ENCODE results near the gene NR1I3.

NR1I3 gene

DNA sequence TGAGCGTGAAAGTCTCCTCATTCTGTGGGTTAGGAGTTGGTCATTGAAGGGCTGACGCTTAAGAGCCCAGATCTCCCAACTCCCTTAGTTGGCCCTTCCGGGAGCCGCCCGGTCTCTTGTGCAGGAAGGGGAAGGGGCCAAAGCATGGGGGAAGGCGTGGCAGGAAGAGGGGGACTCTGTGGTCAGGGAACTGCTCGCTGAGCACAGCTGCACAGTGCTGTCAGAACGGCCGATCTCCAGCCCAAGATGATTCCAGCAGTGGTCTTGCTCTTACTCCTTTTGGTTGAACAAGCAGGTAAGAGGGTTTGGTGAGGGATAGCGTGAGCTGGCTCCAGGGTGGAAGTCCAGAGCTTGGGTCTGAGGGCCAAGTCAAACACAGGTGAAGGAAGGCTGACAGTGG is 22.9 kb downstream of the NR1I3 start, which contains the start of gene FCER1G:
TSS of gene FCER1G (plus strand) at position 220 of the 400 bp plus-strand sequence. CDS start at position 247, 27 bp downstream.
- no peaks in the 10 kb centered on the region for H3K27me3 Mint-ChIP-seq
- ATAC-seq (no peak), DNase-seq (no peak)
- H3K4me1 Mint-ChIP-seq: peaks cover 50% of the 10 kb centered on the region
- no peaks in the 10 kb centered on the region for H3K9me3 Mint-ChIP-seq
- H3K27ac Mint-ChIP-seq: peak within 1 kb of the TSS; percentile 42 to 89
- peak within 1 kb of the TSS; percentile 53 to 64 for H3K4me3 Mint-ChIP-seq

DNA sequence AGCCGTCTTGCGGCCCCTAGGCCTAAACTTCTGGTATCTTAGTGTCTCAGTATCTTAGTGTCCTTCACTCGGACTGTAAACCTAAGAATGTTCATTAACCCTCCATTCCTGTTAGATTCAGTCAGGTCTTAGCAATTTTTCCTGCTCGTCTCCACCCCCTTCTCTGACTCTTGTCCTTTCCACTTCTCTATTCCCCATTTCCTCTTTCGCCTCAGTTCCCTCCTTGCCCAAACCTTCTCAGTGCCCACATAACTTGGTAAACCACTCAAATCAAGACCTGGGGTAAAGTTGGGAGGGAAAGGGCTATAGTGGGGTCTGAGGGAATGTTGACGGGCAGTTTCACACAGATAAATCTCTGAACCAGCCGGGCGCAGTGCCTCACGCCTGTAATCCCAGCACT is 23.6 kb downstream of the NR1I3 start:
- H3K9me3 Mint-ChIP-seq: no peaks in the 10 kb centered on the region
- no peak for DNase-seq
- no peak overlapping the region for H3K27ac Mint-ChIP-seq

DNA sequence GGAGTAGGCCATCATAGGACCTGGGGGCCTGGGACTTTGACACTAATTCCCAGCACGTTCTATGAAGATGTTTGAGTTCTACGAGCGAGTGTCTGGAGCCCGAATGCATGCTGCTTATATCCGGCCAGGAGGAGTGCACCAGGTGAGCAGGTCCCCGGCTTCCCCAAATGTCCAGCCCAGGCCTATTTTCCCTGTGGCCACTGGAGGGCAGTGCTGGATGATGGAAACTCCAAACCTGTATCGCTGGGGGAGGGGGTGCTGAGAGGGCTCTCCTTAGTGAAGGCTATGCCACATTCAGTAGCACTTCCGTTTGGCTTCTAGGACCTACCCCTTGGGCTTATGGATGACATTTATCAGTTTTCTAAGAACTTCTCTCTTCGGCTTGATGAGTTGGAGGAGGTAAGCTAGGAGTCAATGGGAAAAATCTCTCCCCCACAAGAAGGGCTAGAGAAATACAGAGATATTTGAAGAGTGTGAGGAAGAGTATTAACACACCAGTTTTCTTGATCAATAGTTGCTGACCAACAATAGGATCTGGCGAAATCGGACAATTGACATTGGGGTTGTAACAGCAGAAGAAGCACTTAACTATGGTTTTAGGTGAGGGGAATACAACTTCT is 28.1 kb downstream of the NR1I3 start:
- peak overlapping the region; percentile 83 to 94 for H3K27ac Mint-ChIP-seq
- H3K9me3 Mint-ChIP-seq: no peaks in the 10 kb centered on the region
- no peaks in the 10 kb centered on the region for H3K27me3 Mint-ChIP-seq
- DNase-seq: peak; percentile 70 to 78
- ATAC-seq: peak; percentile 94
- H3K4me1 Mint-ChIP-seq: peaks cover 34% of the 10 kb centered on the region
- peak overlapping the region in 1 of 2 donors; percentile 30 for H3K4me3 Mint-ChIP-seq

More for the DNA sequence above, 23.6 kb downstream of the NR1I3 start:
- no peaks in the 10 kb centered on the region for H3K27me3 Mint-ChIP-seq
- ATAC-seq: no peak
- no peak overlapping the region for H3K4me3 Mint-ChIP-seq
- H3K4me1 Mint-ChIP-seq: peaks cover 50% of the 10 kb centered on the region

DNA sequence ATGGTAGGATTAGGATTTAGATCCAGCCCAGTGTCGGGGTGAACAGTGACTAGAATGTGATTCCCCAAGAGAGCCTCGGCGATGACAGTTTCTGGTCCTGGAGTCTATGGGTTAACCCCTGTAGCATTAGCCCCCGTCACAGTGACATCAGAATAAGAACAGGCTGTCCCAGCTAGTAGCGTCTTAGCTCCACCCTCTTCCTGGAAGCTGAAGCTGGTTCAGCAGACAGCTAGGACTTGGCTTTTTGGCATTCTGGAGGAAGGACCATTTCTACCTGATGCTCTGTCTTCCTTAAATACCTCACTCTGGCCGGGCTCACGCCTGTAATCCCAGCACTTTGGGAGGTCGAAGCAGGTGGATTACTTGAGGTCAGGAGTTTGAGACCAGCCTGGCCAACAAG is 30.8 kb downstream of the NR1I3 start:
- no peak for DNase-seq
- Mint-ChIP-seq H3K27me3 (no peaks in the 10 kb centered on the region), H3K4me3 (no peak overlapping the region), H3K27ac (peak overlapping the region in 1 of 2 donors; percentile 52), H3K9me3 (no peaks in the 10 kb centered on the region), H3K4me1 (peaks cover 50% of the 10 kb centered on the region)
- ATAC-seq: peak; percentile 52

DNA sequence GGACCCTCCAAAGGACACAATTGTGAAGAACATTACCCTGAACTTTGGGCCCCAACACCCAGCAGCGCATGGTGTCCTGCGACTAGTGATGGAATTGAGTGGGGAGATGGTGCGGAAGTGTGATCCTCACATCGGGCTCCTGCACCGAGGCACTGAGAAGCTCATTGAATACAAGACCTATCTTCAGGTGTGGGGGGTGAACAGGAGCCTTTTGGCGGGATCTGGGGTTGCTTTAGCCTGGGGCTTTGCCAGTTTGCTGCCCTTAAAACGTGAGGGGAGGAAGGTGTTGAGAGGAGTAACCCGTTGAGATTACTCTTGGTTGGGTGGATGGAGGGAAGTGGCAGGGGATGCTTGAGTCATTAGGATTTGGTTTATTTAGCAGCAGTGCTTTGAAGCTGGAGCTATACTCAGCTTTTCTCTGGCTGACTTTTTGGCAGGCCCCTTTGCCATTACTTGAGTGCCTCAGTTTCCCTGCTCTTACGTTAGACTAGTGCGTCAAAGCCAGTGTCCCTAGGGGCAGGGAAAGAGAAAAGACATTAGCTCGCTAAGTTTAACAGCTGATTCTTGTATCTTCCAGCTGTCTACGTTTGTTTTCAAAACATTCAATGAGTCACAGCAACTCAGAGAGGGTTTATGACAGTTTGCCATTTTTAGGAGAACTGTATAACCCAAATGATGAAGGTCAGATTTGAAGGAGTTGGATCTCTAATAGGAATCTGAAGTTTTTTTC is 31.4 kb downstream of the NR1I3 start:
- Mint-ChIP-seq H3K27me3 (no peaks in the 10 kb centered on the region), H3K27ac (peak overlapping the region in 1 of 2 donors; percentile 48), H3K4me3 (no peak overlapping the region), H3K9me3 (no peaks in the 10 kb centered on the region), H3K4me1 (peaks cover 54% of the 10 kb centered on the region)
- ATAC-seq: no peak
- no peak for DNase-seq

DNA sequence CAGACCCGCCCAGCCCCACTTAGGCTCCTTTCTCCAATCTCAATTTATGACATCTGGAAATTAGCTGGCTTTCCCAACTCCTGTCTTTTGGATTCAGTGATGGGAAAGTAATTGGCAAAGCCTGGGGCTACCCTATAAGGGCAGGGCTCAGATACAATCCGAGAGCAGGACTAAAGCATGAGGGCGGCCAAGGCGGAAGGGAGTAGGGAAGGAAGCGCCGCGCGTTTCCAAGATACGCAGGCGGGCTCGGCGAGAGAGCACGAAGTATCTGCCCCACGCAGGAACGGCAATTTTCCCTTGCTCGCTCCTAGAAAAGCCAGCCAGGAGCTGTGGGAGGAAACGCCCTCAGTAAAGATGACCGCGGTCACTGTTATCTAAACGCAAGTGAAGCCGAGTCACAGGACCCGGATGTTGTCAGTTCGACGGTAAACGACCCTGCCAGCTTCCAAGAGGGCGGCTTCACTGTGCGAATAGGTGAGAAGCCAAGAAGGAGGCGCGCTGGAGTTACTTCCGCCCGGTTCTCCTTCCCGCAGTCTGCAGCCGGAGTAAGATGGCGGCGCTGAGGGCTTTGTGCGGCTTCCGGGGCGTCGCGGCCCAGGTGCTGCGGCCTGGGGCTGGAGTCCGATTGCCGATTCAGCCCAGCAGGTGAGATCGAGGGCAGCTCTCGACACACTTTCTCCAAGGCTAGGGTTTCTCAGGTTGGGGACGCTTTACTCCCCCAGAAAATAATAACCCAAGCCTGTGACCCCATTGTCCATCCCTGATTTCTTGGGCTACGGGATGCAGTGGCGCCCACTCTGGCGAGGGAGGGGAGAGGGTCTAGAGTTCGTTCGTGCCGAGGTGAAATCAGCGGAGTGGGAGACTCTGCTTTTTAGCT is 35.9 kb downstream of the NR1I3 start, which contains the start of gene NDUFS2:
TSS of gene NDUFS2 (plus strand) at position 532 of the 877 bp plus-strand sequence. CDS start at position 551, 19 bp downstream.
- Mint-ChIP-seq H3K27me3 (no peaks in the 10 kb centered on the region), H3K27ac (peak within 1 kb of the TSS; percentile 97 to 98), H3K9me3 (no peaks in the 10 kb centered on the region), H3K4me1 (peaks cover 87% of the 10 kb centered on the region), H3K4me3 (peak within 1 kb of the TSS; percentile 90 to 91)
- ATAC-seq (peak; percentile 97), DNase-seq (peak; percentile 89 to 95)

DNA sequence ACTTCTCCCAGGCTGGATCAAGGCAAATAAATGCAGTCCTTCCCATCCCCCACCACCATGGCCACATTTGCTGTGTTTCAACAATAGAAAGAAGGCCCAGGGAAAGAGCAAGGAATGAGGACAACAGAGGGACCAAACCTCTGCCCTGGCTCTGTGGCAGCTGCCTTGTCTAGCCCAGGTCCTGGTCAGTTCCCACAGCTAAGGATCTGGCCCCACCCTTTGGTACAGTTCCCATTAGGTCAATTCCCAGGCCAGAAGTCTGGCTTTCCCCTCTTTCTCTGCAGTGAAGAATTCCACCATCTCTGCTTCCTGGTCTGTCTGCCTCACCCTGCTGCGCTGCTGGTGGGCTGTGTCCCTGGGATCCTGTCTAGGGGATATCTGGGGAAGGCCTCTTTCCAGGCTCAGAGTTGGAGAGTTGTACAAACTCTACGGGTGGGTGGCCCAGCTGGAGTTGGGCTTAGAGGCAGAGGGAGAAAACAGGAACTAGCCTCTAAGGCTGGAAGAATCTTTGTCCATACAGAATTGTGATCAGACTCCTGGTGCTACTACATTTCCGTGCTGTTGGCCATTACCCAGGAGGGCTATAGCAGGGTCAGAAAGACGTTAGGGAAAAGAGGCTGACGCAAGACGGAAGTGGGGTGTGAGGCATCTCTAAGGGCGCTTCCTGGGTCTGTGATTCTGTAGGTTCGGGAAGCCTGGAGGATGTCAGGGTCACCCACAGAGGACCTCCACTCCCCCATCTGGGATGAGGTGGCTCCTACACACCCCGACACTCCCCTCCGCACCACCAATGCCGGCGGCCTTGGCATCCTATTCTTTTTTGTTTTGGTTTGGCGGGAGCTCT is 36.8 kb downstream of the NR1I3 start:
- Mint-ChIP-seq H3K27ac (peak overlapping the region; percentile 97 to 98), H3K9me3 (no peaks in the 10 kb centered on the region), H3K4me1 (peaks cover 87% of the 10 kb centered on the region), H3K4me3 (peak overlapping the region; percentile 90 to 91), H3K27me3 (no peaks in the 10 kb centered on the region)
- DNase-seq (no peak), ATAC-seq (no peak)

DNA sequence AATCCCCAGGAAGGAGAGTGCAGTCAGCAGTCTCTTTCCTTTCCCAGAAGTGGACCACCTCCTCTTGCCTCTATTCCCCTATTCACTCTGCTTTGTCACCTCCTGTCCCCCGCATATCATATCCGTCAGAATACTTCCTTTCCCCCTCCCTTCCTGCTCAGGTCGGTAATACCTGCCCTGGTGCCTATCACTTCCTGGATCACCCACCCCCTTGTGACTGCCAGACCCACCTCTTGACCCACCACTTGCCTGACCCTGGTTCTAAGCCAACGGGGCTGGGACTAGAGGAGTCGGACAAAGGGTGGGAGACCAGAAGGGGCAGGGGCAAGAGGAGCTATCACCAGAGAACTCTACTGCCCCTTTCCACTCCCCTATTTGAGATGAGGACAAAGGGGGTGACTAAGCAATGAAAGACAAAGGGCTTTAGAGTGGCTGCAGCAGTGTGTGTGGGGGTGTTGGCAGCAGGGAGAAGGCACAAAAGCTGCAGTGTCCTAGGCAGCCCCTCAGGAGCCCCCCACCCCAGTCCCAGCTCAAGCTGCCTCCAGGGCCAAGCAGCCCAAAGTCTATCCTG is 37.5 kb downstream of the NR1I3 start:
- Mint-ChIP-seq H3K9me3 (no peaks in the 10 kb centered on the region), H3K4me1 (peaks cover 87% of the 10 kb centered on the region), H3K4me3 (peak overlapping the region; percentile 90 to 91), H3K27me3 (no peaks in the 10 kb centered on the region), H3K27ac (peak overlapping the region; percentile 92 to 95)
- peak in 1 of 2 donors; percentile 46 for DNase-seq
- ATAC-seq: peak; percentile 52

DNA sequence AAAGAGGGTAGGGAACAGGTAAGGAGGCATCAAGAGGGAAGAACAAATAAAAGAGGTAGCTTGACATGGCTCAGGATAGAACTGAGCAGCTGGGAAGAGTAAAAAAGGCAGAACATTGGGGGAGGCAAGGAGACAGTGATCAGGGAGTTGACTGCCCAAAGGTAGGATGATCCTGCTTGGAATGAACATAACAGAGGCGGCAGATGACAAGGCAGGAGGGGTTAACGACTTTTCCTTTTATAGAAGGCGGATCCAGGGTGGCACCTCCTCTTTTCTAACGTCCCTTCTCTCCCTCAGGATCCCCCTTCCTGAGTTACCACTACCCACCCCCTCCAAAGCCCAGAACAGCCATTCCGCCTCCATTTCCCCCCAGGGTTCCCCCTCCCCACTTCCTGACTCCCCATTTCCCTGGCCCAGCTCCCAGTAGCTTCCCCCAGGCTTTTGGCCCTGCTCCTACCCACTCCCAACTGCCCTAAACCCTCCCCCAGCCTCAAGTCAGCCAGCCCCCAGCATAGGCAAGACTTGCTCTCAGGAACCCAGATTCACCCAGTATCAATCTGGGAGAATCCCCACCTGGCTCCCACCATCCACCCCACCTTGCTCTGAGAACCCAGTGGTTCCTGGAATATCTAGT is 38.4 kb downstream of the NR1I3 start:
- ATAC-seq: no peak
- peaks cover 88% of the 10 kb centered on the region for H3K4me1 Mint-ChIP-seq
- peak overlapping the region; percentile 90 to 91 for H3K4me3 Mint-ChIP-seq

DNA sequence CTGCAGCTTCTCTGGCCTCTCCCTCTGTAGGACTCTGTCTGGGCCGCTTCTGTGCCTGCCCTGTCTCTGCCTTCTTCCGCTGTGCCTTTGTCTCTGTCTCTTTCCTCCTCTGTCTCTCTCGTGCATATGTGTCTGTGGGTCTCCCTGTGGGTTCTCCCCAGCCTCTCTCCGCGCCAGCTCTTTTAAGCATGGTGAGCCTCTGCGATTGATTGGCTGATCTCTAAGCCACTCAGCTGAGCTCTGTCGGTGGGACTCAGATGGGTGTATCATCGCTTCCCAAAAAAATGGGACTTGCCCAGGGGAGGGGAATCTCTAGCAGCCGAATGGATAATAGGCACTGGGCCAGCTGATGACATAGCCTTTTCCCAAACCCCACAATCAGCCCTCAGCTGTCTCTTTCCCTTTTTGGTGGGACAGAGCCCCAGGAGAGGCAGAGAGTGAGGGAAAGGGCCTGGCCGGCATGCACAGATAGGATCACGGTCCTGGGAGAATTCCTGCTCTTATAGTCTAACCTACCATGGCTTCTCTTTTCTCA is 39.0 kb downstream of the NR1I3 start, which contains the start of gene ADAMTS4:
TSS of gene ADAMTS4 (minus strand) at position 158 of the 535 bp plus-strand sequence. CDS start 427 bp downstream, outside the sequence.
- peak within 1 kb of the TSS; percentile 92 to 95 for H3K27ac Mint-ChIP-seq
- peaks cover 82% of the 10 kb centered on the region for H3K4me1 Mint-ChIP-seq
- no peaks in the 10 kb centered on the region for H3K9me3 Mint-ChIP-seq
- ATAC-seq (no peak), DNase-seq (no peak)
- no peaks in the 10 kb centered on the region for H3K27me3 Mint-ChIP-seq
- H3K4me3 Mint-ChIP-seq: peak within 1 kb of the TSS; percentile 90 to 91

More for the DNA sequence above, 38.4 kb downstream of the NR1I3 start:
- no peak for DNase-seq
- Mint-ChIP-seq H3K27ac (peak overlapping the region; percentile 92 to 95), H3K27me3 (no peaks in the 10 kb centered on the region), H3K9me3 (no peaks in the 10 kb centered on the region)

DNA sequence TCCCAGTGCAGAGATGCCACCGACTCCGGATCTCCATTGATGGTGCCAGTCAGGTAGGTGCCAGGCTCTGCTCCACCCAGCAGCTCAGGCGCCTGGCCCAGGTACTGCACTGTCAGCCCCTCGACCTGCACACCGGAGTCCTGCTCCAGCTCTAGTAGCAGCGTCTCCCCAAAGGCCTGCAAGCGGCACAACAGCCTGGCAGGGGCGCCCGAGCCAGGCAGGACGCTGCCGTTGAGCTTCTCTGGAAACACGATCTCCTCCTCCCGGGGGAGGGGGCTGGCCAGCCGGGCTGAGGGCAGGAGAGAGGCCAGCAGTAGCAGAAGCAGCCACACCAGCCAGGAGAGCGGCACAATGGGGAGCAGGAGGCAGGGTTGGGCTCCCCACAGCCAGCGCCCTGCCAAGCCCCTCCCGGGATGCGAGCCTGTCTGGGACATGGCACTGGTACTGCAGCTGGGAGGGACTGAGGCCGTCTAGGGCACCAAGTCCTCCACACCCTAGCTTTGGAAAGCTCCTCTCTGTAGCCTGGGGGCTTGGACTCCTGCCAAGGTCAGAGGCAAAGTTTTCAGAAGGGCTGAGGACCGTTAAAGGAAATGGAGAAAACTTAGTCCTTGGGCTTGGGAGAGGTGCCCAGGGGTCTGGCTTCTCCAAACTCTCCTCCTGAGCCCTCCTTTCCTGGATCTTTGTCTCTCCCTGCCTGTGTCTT is 39.7 kb downstream of the NR1I3 start:
- Mint-ChIP-seq H3K9me3 (no peaks in the 10 kb centered on the region), H3K4me3 (no peak overlapping the region), H3K27ac (peak overlapping the region in 1 of 2 donors; percentile 68), H3K4me1 (peaks cover 78% of the 10 kb centered on the region), H3K27me3 (no peaks in the 10 kb centered on the region)
- no peak for DNase-seq
- no peak for ATAC-seq

DNA sequence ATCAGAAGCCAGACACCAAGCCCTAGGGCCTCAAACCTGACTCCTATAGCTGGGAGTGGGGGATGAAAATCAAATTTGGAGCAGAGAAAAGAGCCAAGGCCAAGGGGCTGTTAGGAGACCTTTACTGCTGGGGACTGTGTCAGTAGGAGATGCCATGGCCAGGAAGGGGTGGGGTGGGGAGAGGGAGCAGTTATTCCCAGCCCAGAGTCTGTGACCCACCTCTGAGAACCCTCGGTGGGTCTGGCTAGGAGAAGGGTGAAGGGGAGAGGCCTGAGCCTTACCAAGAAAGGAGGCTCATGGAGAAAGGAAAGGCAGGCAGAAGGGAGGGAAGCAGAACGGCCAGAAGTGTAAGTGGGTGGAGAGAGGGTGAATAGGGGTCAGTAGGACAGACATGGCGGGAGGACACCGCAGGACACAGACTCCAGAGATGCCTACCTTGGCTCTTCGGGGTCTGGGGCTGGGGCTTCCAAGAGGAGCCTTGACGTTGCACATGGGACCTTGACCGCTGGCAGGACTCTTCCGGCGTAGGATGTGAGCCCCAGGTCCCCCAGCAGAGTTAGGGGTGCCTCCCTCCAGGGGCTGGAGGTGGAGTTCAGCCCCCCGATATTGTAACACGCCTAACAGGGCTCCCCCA is 40.3 kb downstream of the NR1I3 start:
- no peaks in the 10 kb centered on the region for H3K9me3 Mint-ChIP-seq
- H3K4me3 Mint-ChIP-seq: no peak overlapping the region
- no peaks in the 10 kb centered on the region for H3K27me3 Mint-ChIP-seq
- DNase-seq: no peak
- peaks cover 79% of the 10 kb centered on the region for H3K4me1 Mint-ChIP-seq
- H3K27ac Mint-ChIP-seq: peak overlapping the region; percentile 61 to 66
- ATAC-seq: no peak
